Fibroblast of lung (primary cell): ENCODE data around the gene PCLAF. TPM values are rescaled to one million over a fixed set of nuclear protein-coding genes. Genes with fewer than 3 reads are reported as not detected.
A peak's percentile ranks its signal among the peaks of the same experiment; 100 is the strongest.
"Not testable (repeated sequence)": the region's sequence is repeated elsewhere in the genome, so short reads cannot be mapped to it uniquely, and the experiment has no call there.

ENCODE experiments used
- DNase-seq, 2 donors: peaks; one replicate each; pipeline versions ENCODE4 v3.0.0 to v3.0.0-alpha.2; 2010; ENCODE audit warnings: low read depth in 2 of 2
- H2AFZ ChIP-seq: 2 replicates; pipeline ENCODE4 v1.5.1; 2012; ENCODE audit warnings: low read length, control low read depth, inconsistent platforms
- H3K27ac ChIP-seq: 2 replicates; pipeline ENCODE4 v1.5.1; 2011; ENCODE audit warnings: low read length, control low read depth; ENCODE audit not compliant: insufficient read depth
- H3K27me3 ChIP-seq: 2 replicates; pipeline ENCODE4 v1.5.1; 2011; ENCODE audit warnings: mild to moderate bottlenecking, low read length; ENCODE audit not compliant: control insufficient read depth, insufficient read depth
- H3K36me3 ChIP-seq: 2 replicates; pipeline ENCODE4 v1.5.1; 2011; ENCODE audit warnings: low read length; ENCODE audit not compliant: control insufficient read depth, insufficient read depth
- H3K4me1 ChIP-seq: 2 replicates; pipeline ENCODE4 v1.5.1; 2011; ENCODE audit warnings: low read length; ENCODE audit not compliant: control insufficient read depth, insufficient read depth; ENCODE audit errors: extremely low read depth
- H3K4me2 ChIP-seq: 2 replicates; pipeline ENCODE4 v1.5.1; 2011; ENCODE audit warnings: low read length, control low read depth; ENCODE audit not compliant: insufficient read depth; ENCODE audit errors: extremely low read depth
- H3K4me3 ChIP-seq, 4 experiments: fragments of 200-600 bp in 1 of 4; sonication (generic) in 1 of 4; replicated peaks in 1 of 4; 2 replicates each; pipeline ENCODE4 v1.5.1; 2011 to 2016; ENCODE audit warnings: low read length in 4 of 4, low read depth in 3 of 4, mild to moderate bottlenecking in 3 of 4, control low read depth in 2 of 4, inconsistent platforms in 1 of 4, mixed read lengths in 1 of 4; ENCODE audit not compliant: insufficient read depth in 1 of 4; ENCODE audit errors: control extremely low read depth in 1 of 4
- H3K79me2 ChIP-seq: 2 replicates; pipeline ENCODE4 v1.5.1; 2012; ENCODE audit warnings: mild to moderate bottlenecking, low read length, inconsistent platforms; ENCODE audit not compliant: control insufficient read depth, insufficient read depth
- H3K9ac ChIP-seq: 2 replicates; pipeline ENCODE4 v1.5.1; 2011; ENCODE audit warnings: mild to moderate bottlenecking, low read length, control low read depth; ENCODE audit not compliant: insufficient read depth
- H3K9me3 ChIP-seq: 2 replicates; pipeline ENCODE4 v1.5.1; 2012; ENCODE audit warnings: low read depth, low read length; ENCODE audit not compliant: control insufficient read depth, insufficient read depth
- H4K20me1 ChIP-seq: 2 replicates; pipeline ENCODE4 v1.5.1; 2011; ENCODE audit warnings: low read length; ENCODE audit not compliant: control insufficient read depth, insufficient read depth; ENCODE audit errors: extremely low read depth
- EZH2 ChIP-seq: IDR thresholded peaks from 2 replicates; pipeline ENCODE4 v1.5.1; 2012; ENCODE audit warnings: low read length, control low read depth, mild to moderate bottlenecking; ENCODE audit errors: missing control alignments
- polyA plus RNA-seq, 2 donors: library from polyadenylated mRNA; depleted of rRNA in 1 of 2; stranded (reverse) in 1 of 2; unstranded in 1 of 2; fragments of >200 nt; gene quantifications; 2 replicates each; pipeline ENCODE4 v1.2.1, GENCODE V29; 2011 to 2012; ENCODE audit warnings: missing spikeins in 1 of 2
- total RNA-seq: library from RNA; depleted of rRNA; stranded (reverse); fragments of >200 nt; gene quantifications from 2 replicates; pipeline ENCODE4 v1.2.1, GENCODE V29; 2014
- TF ChIP-seq, protein P1 (sequence below), 2 donors: IDR thresholded peaks in 1 of 2; conservative IDR thresholded peaks in 1 of 2; 1 replicate in 1 of 2; 2 replicates in 1 of 2; pipeline ENCODE4 v1.5.1; 2011 to 2012; ENCODE audit warnings: low read length in 2 of 2, control low read depth in 1 of 2, inconsistent platforms in 1 of 2, low read depth in 1 of 2, mild to moderate bottlenecking in 1 of 2

The PCLAF gene
- total and polyA plus RNA-seq, 2 donors (not counting 1 experiment from before 2014, with no cell fraction given) = 53.2 to 70.6 TPM

DNA sequence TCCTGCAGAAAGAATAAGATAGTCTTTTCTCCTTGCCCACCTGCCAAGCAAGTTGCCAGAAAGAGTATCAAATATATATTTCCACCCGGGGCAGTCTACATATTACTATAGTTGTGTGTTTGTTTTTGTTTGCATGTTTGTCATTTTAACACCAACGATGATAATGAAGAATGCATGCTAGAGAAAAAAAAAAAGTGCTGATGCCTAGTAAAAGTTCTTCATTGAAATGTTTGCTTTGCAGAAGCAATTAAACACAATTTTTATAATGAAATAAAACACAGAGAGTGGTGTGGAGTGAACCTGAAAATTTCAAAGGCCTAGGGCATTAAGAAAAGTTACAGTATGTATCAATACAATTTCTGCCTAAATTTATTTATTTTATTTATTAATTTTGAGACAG, 2.5 kb upstream of the PCLAF start:
- no peaks in the 10 kb centered on the region for H3K9me3 ChIP-seq
- no peak overlapping the region for H3K27ac ChIP-seq
- H2AFZ ChIP-seq = no peak overlapping the region
- no peak overlapping the region for H3K4me3 ChIP-seq
- H3K79me2 ChIP-seq = peaks cover 30% of the 10 kb centered on the region
- H3K9ac ChIP-seq = no peak overlapping the region
- H3K4me1 ChIP-seq = peaks cover 3% of the 10 kb centered on the region
- no peaks in the 10 kb centered on the region for H3K27me3 ChIP-seq
- H3K4me2 ChIP-seq = no peak overlapping the region
- H4K20me1 ChIP-seq = no peaks in the 10 kb centered on the region
- TF ChIP-seq, protein P1, sequence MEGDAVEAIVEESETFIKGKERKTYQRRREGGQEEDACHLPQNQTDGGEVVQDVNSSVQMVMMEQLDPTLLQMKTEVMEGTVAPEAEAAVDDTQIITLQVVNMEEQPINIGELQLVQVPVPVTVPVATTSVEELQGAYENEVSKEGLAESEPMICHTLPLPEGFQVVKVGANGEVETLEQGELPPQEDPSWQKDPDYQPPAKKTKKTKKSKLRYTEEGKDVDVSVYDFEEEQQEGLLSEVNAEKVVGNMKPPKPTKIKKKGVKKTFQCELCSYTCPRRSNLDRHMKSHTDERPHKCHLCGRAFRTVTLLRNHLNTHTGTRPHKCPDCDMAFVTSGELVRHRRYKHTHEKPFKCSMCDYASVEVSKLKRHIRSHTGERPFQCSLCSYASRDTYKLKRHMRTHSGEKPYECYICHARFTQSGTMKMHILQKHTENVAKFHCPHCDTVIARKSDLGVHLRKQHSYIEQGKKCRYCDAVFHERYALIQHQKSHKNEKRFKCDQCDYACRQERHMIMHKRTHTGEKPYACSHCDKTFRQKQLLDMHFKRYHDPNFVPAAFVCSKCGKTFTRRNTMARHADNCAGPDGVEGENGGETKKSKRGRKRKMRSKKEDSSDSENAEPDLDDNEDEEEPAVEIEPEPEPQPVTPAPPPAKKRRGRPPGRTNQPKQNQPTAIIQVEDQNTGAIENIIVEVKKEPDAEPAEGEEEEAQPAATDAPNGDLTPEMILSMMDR (conservative IDR thresholded peaks at IDR 0.05 in 1 of 2, IDR thresholded peaks at IDR 0.05 in 1 of 2; ENCODE audit: low read depth in 1 of 2, low read length in 2 of 2) = no peak
- TF ChIP-seq EZH2 = no peak
- H3K36me3 ChIP-seq = no peaks in the 10 kb centered on the region
- DNase-seq = no peak

DNA sequence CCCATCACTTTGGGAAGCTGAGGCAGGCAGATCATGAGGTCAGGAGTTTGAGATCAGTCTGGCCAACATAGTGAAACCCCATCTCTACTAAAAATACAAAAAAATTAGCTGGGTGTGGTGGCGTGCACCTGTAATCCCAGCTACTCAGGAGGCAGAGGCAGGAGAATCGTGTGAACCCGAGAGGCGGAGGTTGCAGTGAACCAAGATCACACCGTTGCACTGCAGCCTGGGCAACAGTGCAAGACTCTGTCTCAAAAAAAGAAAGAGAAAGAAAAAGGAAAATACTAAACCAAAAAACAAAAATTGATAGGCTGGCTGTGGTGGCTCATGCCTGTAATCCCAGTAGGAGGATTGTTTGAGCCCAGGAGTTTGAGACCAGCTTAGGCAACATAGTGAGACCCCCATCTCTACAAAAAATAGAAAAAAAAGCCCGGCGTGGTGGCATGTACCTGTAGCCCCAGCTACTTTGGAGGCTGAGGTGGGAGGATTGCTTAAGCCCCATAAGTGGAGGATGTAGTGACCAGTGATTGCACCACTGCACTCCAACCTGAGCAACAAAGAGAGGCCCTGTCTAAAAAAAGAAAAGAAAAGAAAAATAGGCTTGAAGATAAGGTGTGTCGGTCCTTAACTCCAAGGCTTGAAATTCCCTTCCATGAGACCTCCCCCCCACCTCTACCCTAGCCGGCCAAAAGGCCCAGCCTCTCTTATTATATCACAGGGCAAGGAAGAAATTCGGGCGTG, 941 bp downstream of the PCLAF start:
- H3K9ac ChIP-seq, DNase-seq, H3K27me3 ChIP-seq, H3K4me1 ChIP-seq, H3K36me3 ChIP-seq, H3K9me3 ChIP-seq, H4K20me1 ChIP-seq: not testable (repeated sequence)
- H2AFZ ChIP-seq = peak overlapping the region; percentile 48
- H3K79me2 ChIP-seq = peaks cover 19% of the 10 kb centered on the region
- H3K4me3 ChIP-seq = peak overlapping the region; percentile 55 to 67 (median 60)
- peak overlapping the region; percentile 57 for H3K4me2 ChIP-seq
- H3K27ac ChIP-seq = peak overlapping the region; percentile 55

DNA sequence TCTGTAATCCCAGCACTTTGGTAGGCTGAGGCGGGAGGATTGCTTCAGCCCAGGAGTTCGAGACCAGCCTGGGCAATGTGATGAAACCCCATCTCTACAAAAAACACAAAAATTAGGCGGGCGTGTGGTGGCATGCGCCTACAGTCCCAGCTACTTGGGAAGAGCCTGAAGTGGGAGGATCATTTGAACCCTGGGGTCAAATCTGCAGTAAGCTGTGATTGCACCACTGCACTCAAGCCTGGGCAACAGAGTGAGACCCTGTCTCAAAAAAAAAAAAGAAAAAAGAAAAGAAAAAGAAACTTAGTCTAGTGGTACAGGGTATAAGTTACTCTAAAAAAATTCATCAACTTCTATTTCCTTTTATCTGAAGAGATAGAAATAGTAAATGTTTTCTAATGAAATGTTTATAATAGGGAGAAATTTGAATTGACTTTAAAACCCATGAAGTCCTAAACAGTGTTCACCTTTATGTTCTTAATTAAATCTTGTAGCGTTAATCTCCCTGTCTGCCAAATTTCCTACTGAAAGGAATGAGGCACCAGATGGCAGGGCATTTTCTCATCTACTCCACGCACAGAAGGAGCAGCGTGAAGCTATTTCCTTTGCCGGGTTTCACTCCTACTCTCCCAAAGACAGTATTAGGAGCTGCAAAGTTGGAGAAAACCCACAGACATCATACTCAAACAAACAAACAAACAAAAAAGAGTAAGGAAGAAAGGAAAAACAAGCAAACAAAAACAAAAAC, 1.9 kb downstream of the PCLAF start:
- Histone ChIP-seq H3K79me2 (peaks cover 19% of the 10 kb centered on the region), H2AFZ (peak overlapping the region; percentile 7), H3K4me2 (peak overlapping the region; percentile 57), H3K9ac (no peak overlapping the region), H3K9me3 (no peaks in the 10 kb centered on the region), H4K20me1 (no peaks in the 10 kb centered on the region), H3K36me3 (no peaks in the 10 kb centered on the region), H3K27ac (peak overlapping the region; percentile 22), H3K4me3 (peak overlapping the region; percentile 8 to 39 (median 32)), H3K27me3 (no peaks in the 10 kb centered on the region), H3K4me1 (peaks cover 3% of the 10 kb centered on the region)
- TF ChIP-seq, protein P1 (conservative IDR thresholded peaks at IDR 0.05 in 1 of 2, IDR thresholded peaks at IDR 0.05 in 1 of 2; ENCODE audit: low read depth in 1 of 2, low read length in 2 of 2) = no peak
- no peak for TF ChIP-seq EZH2
- peak in 1 of 2 donors; percentile 7 for DNase-seq
